GM18873 (cell line): ENCODE data around the gene POR.

Experiments
- ATAC-seq: cut with Tn5 transposase; IDR thresholded peaks from one replicate; pipeline ENCODE4 v1.9.1; 2021; ENCODE audit warnings: mild to moderate bottlenecking, moderate library complexity, moderate number of reproducible peaks; ENCODE audit not compliant: unreplicated experiment, low FRiP score

POR gene

DNA sequence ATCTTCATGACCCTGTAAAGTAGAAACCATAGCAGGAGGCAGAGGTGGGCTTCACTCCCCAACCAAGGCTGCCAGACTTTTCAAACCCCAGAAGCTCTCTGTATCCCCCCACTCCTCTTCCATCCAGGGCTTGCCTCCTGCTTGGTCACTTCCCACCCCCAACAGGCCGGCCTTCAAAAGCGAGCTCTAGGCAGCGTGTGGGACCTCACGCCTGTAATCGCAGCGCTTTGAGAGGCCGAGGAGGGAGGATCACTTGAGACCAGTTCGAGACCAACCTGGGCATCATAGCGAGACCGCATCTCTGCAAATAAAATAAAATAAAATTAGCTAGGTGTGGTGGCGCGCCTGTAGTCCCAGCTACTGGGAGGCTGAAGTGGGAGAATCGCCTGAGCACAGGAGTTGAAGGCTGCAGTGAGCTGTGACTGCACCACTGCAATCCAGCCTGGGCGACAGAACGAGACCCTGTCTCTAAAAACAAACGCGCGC lies 743 bp upstream of the POR start:
- no peak for ATAC-seq

DNA sequence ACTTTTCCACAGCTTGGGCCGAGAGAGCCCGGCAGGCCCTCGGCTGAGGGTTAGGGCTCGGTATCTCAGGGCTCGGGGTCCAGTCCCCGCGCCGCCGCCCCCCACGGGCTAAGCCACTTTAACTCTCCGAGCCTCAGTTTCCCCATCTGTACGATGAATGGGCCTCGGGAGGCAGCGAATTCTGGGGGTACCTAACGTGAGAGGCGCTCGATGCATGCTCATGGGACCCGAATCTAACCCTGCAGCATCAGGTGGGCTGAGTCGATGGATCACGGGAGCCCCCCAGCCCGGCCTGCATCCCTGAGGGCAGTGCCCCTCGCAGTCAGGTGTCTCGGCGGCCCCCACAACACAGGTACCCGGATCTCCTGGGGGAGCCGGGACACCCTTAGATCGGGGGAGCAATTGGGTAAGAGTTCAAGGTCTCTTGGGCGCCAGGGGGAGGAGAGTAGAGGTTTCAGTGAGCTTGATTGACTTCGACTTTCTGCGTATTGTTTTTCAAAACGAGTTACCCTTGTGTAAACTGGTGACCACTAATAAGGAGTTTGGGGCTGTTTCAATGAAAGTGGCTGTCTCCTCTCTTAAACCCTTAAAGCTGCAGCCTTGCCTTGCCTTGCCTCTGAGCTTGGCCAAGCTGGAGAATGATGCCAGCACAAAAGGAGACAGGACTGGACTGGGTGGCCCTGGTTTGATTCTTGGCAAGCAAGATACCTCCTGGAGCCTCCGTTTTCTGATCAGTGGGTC lies 631 bp downstream of the POR start:
- no peak for ATAC-seq

DNA sequence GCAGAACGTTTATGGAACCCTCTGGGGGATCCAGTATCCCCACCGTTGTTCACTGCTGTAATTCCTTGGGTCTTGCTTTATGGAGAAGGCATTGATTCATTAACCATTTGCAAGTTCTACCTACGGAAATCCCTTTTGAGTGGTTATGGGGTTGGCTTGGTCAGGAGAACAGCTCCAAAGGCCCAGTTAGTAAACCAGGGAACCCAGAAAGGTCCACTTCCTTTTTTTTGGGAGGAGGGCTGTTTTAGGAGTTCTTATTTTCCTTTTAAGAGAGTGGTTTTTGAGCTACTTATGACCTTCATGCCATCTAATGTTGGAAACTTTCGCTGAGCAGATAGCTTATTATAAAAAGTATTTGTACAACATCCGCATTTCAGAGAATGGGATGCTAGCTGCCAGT lies 1.3 kb downstream of the POR start:
- no peak for ATAC-seq

DNA sequence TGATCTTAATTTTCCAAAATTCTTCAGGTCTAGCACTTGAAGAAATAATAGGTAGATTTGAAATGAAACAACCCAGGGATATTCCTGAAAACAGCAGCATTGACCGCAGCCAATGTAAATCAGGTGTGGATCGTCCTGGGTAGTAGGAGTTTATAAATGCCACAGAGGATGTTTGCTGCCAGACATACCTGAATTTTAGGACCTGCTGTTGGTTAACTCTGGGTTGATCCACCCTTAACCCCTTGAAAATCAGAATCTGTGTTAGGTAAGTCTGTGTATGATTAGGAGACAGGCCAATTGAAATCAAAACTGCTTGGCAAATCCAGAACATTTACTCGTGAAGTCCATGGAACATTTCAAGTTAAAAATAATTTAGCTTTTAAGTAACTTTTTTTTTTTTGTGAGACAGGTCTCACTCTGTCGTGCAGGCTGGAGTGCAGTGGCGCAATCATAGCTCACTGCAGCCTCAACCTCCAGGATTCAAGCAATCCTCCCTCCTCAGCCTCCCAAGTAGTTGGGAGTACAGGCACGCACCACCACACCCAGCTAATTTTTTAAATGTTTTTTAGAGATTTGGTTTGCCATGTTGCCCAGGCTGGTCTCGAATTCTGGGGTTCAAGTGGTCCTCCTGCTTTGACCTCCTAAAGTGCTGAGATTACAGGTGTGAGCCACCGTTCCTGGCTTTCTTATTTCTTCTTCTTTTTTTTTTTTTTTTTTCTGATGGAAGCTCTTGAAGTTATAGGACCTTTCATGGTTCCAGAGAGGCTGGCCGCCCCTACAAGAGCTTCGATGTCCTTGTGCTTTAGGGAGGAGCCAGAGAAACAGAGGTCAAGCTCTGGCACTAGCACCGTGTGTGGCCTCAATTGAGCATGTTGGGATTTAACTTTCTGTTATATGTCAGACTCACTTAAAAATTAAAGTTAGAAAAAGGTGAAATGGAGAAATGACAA lies 2.0 kb downstream of the POR start:
- no peak for ATAC-seq

DNA sequence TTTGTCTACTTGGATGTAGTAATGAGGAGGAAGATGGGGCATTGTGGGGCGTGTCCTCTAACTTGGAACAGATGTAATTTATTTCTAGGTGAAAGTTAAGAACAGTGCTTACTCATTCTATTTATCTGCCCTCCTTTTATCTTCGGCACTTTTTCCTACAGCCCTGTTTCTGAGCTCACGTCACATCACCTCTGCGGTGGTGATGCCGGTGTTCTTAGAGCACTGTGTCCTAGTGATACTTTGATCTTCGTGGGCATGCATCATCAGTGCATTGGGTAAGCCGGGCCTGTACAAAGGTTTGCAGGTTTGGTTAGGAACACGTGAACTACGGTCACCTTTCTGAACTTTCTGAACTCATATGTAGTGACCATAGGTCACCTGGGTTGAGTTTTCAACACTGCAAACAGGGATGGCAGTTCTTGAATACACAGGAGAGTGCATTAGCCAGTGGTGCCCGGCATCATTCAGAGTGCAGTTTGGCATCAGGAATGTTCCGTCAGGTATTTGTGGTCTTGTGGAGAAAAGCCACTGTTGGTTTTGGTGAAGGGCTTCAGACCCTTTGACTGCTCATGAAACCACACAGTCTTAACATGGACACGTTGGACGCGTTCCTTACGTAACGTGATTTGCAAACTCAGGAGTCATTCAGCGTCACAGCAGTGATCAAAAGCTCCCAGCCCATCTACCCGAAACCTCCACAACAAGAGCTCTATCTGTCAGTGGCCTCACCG lies 5.6 kb downstream of the POR start:
- no peak for ATAC-seq

DNA sequence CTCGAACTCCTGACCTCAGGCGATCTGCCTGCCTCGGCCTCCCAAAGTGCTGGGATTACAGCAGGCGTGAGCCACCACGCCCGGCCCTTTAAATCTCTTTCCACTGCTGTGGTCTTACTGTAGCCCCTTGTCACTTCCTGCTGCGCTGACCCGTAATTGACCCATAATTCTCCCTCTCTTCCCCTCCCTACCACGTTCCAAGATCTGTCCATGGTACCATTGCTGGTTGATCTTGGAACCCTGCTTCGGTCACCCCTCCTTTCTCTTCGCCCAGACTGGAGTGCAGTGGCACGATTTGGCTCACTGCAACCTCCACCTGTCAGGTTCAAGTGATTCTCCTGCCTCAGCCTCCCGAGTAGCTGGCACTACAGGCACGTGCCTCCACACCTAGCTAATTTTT lies 6.5 kb downstream of the POR start:
- ATAC-seq, result no peak

DNA sequence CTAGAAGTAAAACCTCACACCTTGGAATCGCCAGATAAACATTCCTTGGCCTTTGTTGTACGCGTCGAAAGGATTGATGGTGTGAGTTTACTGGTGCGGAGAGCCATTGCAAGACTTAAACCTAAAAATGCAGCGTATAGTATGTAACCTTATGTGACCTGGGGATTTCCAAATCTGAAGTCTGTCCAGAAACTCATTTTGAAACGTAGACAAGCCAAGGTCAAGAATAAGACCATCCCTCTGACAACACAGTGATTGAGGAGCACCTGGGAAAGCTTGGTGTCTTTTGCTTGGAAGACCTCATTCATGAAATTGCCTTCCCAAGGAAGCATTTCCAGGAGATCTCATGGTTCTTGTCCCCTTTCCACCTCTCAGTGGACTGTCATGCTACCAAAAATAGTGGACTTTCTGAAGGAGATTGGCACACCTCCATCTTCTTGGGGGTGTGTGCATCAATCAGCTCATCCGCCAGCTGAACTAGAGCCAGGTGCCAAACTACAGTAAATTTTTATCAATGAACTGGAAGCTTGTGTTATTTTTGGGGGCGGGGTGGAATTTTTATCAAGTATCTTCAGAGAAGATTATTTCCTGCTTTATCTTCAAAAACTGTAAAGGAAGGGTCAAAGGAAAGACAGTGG lies 8.1 kb downstream of the POR start:
- ATAC-seq, result no peak

DNA sequence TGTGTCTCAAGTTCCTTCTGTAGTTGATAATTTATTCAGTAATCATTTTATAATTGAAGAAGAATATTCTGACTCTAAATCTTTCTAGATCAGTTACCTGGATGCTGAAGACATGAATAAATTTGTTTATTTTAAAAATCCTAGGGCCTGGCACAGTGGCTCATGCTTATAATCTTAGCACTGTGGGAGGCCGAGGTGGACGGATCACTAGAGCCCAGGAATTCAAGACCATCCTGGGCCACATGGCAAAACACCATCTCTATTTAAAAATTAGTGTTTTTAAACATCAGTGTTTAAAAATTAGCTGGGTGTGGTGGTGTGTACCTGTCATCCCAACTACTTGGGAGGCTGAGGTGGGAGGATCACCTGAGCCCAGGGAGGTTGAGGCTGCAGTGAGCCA lies 9.3 kb downstream of the POR start:
- ATAC-seq, result no peak

DNA sequence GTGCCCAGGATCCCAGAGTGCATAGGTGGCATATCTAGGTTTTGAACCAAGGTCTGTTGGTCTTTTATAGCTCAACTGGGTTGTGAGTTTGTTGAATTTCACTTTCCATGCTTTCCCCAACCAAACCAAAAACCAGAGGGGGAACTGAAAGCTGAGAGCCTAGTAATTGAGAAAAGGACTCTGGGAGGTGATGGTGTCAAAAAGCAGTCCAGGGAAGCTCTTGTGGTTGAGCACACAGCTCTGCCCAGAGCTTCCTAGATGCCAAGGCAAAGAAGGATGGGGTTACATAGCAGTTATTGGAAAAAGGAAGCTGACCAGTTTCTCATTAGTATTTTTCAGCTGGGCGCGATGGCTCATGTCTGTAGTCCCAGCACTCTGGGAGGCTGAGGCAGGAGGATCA lies 9.9 kb downstream of the POR start:
- ATAC-seq, result no peak

DNA sequence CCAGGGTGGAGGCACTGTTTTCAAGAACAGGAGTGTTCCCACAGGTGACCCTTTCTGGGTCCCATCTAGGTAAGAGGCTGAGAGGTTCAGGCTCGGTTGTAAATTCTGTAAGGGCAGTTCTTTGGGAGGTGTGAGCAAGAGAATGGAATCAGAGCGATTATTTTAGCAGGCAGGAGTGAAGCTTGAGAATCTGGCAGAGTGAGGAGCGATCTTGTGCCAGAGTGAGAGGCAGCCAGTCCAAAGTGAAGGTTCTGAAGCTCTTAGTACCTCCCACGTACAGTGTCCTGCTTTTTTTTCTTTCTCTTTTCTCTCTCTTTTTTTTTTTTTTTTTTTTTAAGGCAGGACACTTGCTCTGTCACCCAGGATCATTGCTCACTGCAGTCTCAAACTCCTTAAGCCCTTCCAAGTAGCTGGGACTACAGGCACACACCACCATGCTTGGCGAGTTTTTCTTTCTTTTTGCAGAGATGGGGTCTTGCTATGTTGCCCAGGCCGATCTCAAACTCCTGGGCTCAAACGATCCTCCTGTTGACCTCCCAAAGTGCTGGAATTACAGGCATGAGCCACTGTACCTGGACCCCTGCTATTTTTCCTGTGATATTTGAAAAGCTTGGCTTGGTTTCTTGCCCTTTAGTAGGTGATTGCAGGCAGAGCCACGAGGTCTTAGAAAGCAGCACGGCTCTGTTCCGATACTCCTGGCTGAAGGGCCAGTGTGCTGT lies 10.9 kb downstream of the POR start:
- ATAC-seq, result no peak

DNA sequence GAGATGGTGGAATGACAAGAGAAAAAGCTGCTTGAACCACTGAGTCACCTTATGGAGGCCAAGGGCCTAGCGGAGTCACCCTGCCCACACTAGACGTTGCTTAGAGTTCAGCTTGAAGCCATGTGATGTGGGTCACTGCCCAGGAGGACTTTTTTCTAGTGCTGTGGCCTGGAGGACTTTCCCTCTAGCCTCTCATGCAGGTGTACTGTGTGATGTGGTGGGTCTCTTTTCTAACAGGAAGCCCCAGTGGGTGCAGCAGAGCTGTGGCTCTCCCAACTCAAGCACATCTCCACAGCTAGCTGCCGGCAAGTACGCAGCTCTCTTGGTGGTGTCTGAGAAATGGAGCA lies 13.6 kb downstream of the POR start:
- ATAC-seq, result peak; percentile 59

DNA sequence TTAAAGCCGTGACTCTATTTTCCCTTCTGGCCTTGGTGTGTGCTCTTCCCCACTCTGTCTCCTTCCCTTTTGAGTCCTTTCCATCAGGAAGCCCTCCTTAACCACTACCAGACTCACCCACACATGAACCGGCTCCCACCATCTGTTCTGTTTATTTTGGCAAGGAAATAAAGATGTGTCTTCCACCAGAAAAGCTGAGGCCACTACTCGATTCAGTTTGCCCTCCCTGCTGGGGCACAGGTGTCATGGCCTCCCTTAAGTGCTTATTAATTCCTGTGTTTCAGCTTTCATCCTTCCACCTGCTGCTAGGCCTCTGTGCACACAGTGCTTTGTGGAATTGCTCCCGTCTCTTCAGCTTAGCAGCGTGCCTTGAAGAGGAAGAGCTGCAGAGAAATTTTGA lies 16.7 kb downstream of the POR start:
- no peak for ATAC-seq

DNA sequence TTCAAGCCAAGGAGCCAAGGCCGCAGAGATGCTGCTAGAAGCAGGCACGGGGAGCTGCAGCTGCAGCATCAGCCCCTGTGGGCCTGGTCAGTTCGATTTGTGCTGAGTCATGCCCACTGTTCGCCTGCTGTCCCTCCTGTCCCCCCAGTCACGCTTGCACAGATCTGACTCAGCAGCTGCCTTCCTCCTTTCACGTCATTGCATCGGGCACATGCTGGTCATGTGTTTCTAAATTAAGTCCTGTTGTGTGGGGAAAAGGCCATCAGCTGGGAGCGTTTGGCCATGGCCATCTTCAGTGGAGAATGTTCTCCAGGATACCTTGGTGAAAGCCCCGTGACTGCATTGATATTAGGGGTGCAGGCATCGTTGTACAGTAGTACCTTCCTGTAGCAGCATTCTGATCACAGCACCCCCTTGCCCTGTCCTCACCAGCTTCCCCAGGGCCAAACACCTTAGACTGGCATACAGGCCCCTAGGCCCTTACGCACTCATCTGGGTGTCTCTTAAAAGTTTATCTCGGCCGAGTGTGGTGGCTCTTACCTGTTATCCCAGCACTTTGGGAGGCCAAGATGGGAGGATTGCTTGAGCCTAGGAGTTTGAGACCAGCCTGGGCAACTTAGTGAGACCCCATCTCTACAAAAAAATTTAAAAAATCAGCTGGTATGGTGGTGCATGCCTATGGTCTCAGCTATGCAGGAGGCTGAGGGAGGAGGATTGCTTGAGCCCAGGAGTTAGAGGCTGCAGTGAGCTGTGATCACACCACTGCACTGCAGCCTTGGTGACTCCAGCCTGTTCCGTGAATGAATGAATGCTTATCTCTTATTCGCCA lies 23.2 kb downstream of the POR start:
- no peak for ATAC-seq

DNA sequence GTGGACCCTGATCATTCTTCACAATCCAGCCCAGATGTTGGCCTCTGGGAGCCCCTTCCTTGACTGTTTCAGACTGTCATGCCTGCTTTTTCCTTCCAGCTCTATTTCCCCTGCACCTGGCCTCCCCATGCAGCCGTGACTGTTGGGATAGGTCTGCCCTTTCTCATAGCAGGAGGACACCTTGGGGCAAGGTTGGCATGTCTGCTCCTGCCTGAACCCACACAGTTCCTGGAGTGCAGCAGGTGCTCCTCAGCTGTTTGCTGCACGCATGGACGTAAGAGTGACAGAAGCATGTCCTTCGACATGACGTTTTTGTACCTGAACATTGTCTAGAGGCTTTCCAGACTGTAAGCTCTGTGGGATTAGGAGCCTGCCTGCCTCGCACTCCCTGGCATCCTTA lies 24.0 kb downstream of the POR start:
- ATAC-seq, result no peak

DNA sequence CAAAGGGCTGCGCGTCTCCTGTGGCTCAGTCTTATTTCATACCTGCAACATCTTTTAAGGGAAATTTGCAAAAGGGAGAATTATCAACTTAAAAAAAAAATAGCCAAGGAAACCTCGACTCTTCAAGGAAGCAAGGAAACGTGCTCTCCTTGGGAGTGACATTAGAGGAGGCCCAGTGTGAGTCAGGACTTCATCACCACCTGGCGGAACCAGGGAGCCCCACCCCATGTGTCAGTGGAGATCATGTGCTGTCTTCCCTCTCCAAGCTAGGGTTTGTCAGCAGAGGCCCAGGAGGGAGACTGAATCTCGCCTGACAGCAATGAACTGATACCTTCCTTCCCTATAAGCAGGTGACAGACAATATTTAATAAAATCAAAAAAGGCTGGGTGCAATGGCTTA lies 28.9 kb downstream of the POR start:
- no peak for ATAC-seq

DNA sequence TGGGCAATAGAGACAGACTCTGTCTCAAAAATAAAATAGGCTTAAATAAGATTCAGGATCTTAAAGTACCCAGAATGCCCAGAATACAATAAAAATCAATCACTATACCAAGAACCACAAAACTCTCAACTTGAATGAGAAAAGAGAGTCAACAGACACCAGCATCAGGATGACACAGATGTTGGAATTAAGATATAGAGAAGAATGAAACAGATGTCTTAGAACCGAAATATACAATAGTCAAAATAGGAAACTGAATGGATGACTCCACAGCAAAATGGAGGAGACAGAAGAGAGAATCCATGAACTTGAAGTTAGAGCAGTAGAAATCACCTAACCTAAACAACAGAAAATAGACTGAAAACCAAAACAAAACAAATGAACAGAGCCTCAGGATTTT lies 29.6 kb downstream of the POR start:
- no peak for ATAC-seq

DNA sequence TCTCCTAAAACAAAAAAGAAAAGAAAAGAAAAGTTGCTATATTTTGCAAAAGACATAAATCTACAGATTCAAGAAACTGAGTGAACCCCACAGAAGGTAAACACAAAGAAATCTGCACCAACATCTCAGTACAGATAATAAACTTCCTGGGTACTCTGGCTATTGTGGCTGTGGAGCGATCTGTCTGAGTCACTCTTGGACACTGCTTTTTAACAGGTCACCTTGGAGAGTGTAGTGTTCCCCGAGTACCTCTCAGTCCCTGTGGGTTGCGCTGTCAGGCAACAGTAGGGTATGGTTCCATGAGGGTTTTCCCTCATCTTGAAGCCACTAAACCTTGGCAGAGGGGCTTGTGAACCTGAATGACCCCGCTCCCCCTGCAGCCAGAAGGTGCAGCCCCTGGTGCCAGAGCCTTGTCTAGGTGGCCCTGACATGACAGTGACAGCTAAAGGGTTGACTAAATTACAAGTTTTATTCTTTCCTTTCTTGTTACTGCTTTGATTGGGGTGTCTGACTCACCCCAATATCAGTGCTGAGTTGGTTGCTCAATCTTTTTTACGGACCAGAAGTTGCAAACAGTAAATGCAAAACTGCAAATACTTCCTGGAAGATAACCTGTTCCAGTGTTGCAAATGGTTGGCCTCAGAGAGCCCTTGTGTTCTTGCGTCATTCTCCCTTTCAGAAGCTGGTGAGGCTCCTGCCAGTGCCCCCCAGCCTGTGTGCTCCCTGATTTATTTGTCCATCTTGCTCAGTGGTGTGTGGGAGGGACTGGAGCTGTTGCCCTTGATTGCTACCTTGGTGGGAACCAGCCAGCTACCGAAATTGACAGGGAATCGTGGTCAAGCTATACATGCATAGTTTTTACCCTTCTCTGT lies 30.6 kb downstream of the POR start:
- ATAC-seq, result no peak

DNA sequence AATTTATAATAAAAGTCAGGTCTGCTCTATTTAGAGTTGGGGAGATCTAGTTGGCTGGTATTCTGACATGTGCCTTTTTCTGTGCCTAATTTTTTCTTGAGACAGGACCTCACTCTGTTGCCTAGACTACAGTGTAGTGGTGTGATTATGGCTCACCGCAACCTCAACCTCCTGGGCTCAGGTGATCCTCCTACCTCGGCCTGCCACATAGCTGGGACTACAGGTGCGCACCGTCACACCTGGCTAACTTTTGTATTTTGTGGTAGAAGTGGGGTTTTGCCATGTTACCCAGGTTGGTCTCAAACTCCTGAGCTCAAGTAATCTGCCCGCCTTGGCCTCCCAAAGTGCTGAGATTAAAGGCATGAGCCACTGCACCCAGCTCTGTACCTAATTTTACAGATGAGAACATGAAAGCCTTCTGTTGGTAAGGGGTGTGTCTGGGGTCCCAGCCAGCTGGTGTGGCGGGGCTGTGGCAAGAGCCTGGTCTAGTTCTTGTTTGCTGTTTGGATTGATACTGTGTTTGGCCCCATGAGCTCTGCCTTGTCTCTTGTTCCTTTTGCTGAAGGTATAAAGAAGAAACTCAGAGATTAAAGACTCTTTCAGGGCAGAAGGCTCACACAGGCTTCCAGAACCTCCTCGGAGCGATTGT lies 31.4 kb downstream of the POR start:
- ATAC-seq, result no peak
